Spleen (tissue), 7 donors: ENCODE measurements around the gene KDM4B.

Experiments
- POLR2A ChIP-seq, 3 donors: fragments of 450-650 bp; IDR thresholded peaks; one replicate each; pipeline ENCODE4 v1.5.1; 2017; ENCODE audit warnings: antibody characterized with exemption in 3 of 3, mild to moderate bottlenecking in 1 of 3
- TF ChIP-seq, protein P1 (sequence below), 11 experiments: fragments of 200-600 bp in 7 of 11; fragments of 450-650 bp in 4 of 11; sonication (generic) in 4 of 11; IDR thresholded peaks in 8 of 11; conservative IDR thresholded peaks in 3 of 11; 1 replicate in 7 of 11; 2 replicates in 4 of 11; pipeline versions ENCODE4 v1.4.0 to v1.8.0; 2016 to 2021; ENCODE audit warnings: antibody characterized with exemption in 11 of 11, inconsistent platforms in 4 of 11, mild to moderate bottlenecking in 1 of 11
- donor health status: DM: no; HTN: no; CAD: no; lungs with moderate emphysema.
- donor health status: DM: no; HTN: no; CAD: no.
- donor health status: DM: no; HTN: no; CAD: no.

DNA sequence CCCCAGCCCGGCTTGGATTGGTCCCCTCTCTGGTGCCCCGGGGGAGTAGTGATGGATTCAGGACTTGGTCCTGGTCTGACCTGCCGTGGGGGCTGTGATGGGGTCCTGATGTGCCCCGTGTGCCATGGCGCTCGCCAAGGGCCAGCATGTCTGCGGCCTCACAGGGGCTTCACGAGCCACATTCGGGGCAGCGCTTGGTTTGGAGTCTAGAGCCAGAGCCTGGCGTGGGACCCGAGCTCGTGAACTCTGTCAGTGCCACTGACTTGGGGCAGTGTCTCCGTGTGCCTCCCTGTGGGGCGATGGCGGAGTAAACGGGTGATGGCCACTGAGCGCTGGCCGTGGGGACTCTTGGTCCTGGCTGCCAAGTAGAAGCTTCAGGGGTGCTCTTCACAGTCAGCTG, 17.1 kb downstream of the KDM4B start:
- TF ChIP-seq, protein P1, sequence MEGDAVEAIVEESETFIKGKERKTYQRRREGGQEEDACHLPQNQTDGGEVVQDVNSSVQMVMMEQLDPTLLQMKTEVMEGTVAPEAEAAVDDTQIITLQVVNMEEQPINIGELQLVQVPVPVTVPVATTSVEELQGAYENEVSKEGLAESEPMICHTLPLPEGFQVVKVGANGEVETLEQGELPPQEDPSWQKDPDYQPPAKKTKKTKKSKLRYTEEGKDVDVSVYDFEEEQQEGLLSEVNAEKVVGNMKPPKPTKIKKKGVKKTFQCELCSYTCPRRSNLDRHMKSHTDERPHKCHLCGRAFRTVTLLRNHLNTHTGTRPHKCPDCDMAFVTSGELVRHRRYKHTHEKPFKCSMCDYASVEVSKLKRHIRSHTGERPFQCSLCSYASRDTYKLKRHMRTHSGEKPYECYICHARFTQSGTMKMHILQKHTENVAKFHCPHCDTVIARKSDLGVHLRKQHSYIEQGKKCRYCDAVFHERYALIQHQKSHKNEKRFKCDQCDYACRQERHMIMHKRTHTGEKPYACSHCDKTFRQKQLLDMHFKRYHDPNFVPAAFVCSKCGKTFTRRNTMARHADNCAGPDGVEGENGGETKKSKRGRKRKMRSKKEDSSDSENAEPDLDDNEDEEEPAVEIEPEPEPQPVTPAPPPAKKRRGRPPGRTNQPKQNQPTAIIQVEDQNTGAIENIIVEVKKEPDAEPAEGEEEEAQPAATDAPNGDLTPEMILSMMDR (IDR thresholded peaks at IDR 0.05 in 8 of 11, conservative IDR thresholded peaks at IDR 0.05 in 3 of 11), result no peak
- TF ChIP-seq POLR2A (IDR thresholded peaks at IDR 0.05), result no peak
